NCI-H510A (cell line): Measurements from ENCODE around the gene NF1.
"Not testable (repeated sequence)": the region's sequence is repeated elsewhere in the genome, so short reads cannot be mapped to it uniquely, and the experiment has no call there.

Experiments
- DNase-seq: peaks from one replicate; lab custom pipeline; 2025; lab: John Stamatoyannopoulos, UW

The NF1 gene

GRCh38 chr17:31178951-31179350 lies 84.2 kb downstream of the NF1 start:
- DNase-seq = not testable (repeated sequence)

GRCh38 chr17:31195305-31195704 lies 100.5 kb downstream of the NF1 start:
- no peak for DNase-seq

- DNase-seq = no peak
These were observed 103.2 kb downstream of the NF1 start for GRCh38 chr17:31198026-31198425.

- not testable (repeated sequence) for DNase-seq
These were observed 103.9 kb downstream of the NF1 start for GRCh38 chr17:31198666-31199065.

GRCh38 chr17:31200287-31200686 lies 105.5 kb downstream of the NF1 start:
- DNase-seq = no peak

- DNase-seq = no peak
These were observed 108.2 kb downstream of the NF1 start for GRCh38 chr17:31202968-31203367.

- no peak for DNase-seq
These were observed 116.7 kb downstream of the NF1 start for GRCh38 chr17:31211352-31212012.

GRCh38 chr17:31216031-31216751 lies 121.4 kb downstream of the NF1 start:
- DNase-seq = no peak

GRCh38 chr17:31224366-31224765 lies 129.6 kb downstream of the NF1 start:
- no peak for DNase-seq

GRCh38 chr17:31225831-31226230 lies 131.1 kb downstream of the NF1 start:
- no peak for DNase-seq

- no peak for DNase-seq
These were observed 131.6 kb downstream of the NF1 start for GRCh38 chr17:31226373-31226772.

GRCh38 chr17:31226950-31227349 lies 132.2 kb downstream of the NF1 start:
- DNase-seq = no peak

GRCh38 chr17:31231852-31232251 lies 137.1 kb downstream of the NF1 start:
- DNase-seq = no peak

- DNase-seq = no peak
These were observed 140.3 kb downstream of the NF1 start for GRCh38 chr17:31235110-31235509.

- DNase-seq = no peak
These were observed 141.4 kb downstream of the NF1 start for GRCh38 chr17:31236137-31236536.

GRCh38 chr17:31236712-31237111 lies 141.9 kb downstream of the NF1 start:
- no peak for DNase-seq

- no peak for DNase-seq
These were observed 146.3 kb downstream of the NF1 start for GRCh38 chr17:31241116-31241515.

- no peak for DNase-seq
These were observed 154.4 kb downstream of the NF1 start for GRCh38 chr17:31248986-31249834.

- DNase-seq = no peak
These were observed 155.0 kb downstream of the NF1 start for GRCh38 chr17:31249835-31250141.

GRCh38 chr17:31250229-31250628 lies 155.5 kb downstream of the NF1 start:
- no peak for DNase-seq

GRCh38 chr17:31251105-31251969 lies 156.6 kb downstream of the NF1 start:
- DNase-seq = no peak

- no peak for DNase-seq
These were observed 157.2 kb downstream of the NF1 start for GRCh38 chr17:31251970-31252328.
